ENCODE data around the gene LMTK2. TPM values are rescaled to one million over a fixed set of nuclear protein-coding genes. Genes with fewer than 3 reads are reported as not detected.

Gene LMTK2
- total RNA-seq, 2 experiments from 2014 or later: 30.3 to 31.7 TPM

DNA sequence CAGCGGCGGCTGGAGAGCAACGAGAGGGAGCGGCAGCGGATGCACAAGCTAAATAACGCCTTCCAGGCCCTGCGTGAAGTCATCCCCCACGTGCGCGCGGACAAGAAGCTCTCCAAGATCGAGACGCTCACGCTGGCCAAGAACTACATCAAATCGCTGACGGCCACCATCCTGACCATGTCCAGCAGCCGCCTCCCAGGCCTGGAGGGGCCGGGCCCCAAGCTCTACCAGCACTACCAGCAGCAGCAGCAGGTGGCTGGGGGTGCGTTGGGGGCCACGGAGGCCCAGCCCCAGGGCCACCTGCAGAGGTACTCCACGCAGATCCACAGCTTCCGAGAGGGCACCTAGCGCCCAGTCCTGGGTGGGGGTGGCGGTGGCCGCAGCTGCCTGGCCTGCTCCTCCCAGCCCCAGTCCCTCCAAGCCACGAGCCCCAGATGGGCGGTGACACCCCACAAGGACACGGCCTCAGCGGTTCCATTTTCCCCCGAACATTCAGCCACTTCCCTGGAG lies 105.9 kb downstream of the LMTK2 start:
- Histone ChIP-seq H3K9me3 (ENCODE audit: control insufficient read depth in 1 of 2, insufficient read depth in 1 of 2, low read length in 2 of 2) (no peaks in the 10 kb centered on the region), H3K4me1 (ENCODE audit: insufficient read depth, low read length) (peaks cover 13% of the 10 kb centered on the region), H3K4me3 (ENCODE audit: low read length) (no peak overlapping the region), H3K27ac (ENCODE audit: low read depth in 1 of 2, low read length in 2 of 2) (no peak overlapping the region), H3K36me3 (ENCODE audit: insufficient read depth, low read length) (peaks cover 15% of the 10 kb centered on the region), H3K27me3 (ENCODE audit: control insufficient read depth in 1 of 2, insufficient read depth in 2 of 2, low read length in 2 of 2) (no peaks in the 10 kb centered on the region)
- intact Hi-C loops (cut with DNase I, micrococcal nuclease): loop anchor here in 1 of 2 experiments (5.0 kb wide), 2 partner anchors 40 to 70 kb away; partner anchors contain the start of genes BRI3 and TECPR1
- Mint-ChIP-seq H3K9me3 (no peaks in the 10 kb centered on the region), H3K4me1 (ENCODE audit: low read depth) (peaks cover 10% of the 10 kb centered on the region), H3K4me3 (no peak overlapping the region), H3K36me3 (ENCODE audit: low read depth) (peaks cover 12% of the 10 kb centered on the region), H3K27me3 (no peaks in the 10 kb centered on the region), H3K27ac (no peak overlapping the region)
- no peak for ATAC-seq (ENCODE audit: poor library complexity)
- peak in 1 of 14 experiments; percentile 24 for DNase-seq
- TF ChIP-seq, protein P1, sequence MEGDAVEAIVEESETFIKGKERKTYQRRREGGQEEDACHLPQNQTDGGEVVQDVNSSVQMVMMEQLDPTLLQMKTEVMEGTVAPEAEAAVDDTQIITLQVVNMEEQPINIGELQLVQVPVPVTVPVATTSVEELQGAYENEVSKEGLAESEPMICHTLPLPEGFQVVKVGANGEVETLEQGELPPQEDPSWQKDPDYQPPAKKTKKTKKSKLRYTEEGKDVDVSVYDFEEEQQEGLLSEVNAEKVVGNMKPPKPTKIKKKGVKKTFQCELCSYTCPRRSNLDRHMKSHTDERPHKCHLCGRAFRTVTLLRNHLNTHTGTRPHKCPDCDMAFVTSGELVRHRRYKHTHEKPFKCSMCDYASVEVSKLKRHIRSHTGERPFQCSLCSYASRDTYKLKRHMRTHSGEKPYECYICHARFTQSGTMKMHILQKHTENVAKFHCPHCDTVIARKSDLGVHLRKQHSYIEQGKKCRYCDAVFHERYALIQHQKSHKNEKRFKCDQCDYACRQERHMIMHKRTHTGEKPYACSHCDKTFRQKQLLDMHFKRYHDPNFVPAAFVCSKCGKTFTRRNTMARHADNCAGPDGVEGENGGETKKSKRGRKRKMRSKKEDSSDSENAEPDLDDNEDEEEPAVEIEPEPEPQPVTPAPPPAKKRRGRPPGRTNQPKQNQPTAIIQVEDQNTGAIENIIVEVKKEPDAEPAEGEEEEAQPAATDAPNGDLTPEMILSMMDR (IDR thresholded peaks at IDR 0.05): no peak
- ChIA-PET CTCF (no interaction called here), POLR2A (interaction anchor here (1.1 to 2.7 kb wide), 2 partner anchors 10 to 39 kb away, joined by 3 to 18 read pairs; no protein-coding TSS in a partner anchor)

DNA sequence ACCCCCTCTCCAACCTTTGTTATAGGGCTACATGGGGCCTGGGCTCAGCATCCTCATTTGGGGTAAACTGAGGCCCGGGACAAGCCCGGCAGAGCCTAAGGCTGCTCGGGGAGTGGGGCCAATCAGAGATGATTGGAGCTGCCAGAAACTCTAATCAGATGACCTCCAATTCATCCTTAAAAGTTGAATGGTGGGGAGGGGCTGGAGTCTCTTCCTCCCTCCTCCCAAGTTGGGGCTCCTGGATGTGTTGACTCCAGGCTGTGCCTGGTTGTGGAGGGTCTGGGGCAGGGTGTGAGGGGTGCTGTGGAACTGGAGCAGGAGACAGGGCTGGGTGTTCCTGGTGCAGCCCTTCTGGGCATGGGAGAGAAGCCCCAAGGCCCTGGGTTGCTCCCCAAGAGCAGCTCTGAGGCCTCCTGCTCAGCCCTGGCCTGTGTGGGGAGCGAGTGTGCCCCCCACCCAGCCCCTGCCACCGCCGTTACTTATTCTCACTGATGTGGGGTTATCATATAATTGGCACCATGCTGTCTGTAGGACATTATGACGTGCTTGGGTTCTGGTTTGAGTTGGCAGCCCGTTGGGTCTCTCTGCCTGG lies 106.7 kb downstream of the LMTK2 start:
- no peak for DNase-seq
- Histone ChIP-seq H3K36me3 (ENCODE audit: insufficient read depth, low read length) (peaks cover 23% of the 10 kb centered on the region), H3K9me3 (ENCODE audit: control insufficient read depth in 1 of 2, insufficient read depth in 1 of 2, low read length in 2 of 2) (no peaks in the 10 kb centered on the region), H3K27ac (ENCODE audit: low read depth in 1 of 2, low read length in 2 of 2) (no peak overlapping the region), H3K4me1 (ENCODE audit: insufficient read depth, low read length) (peaks cover 13% of the 10 kb centered on the region), H3K27me3 (ENCODE audit: control insufficient read depth in 1 of 2, insufficient read depth in 2 of 2, low read length in 2 of 2) (no peaks in the 10 kb centered on the region), H3K4me3 (ENCODE audit: low read length) (no peak overlapping the region)
- TF ChIP-seq, protein P1 (IDR thresholded peaks at IDR 0.05): no peak
- intact Hi-C loops (cut with DNase I, micrococcal nuclease): loop anchor here in 1 of 2 experiments (5.0 kb wide), 2 partner anchors 39 to 69 kb away; partner anchors contain the start of genes BRI3 and TECPR1
- no peak for ATAC-seq (ENCODE audit: poor library complexity)
- no peaks in the 10 kb centered on the region for H3K27me3 Mint-ChIP-seq
- H3K36me3 Mint-ChIP-seq (ENCODE audit: low read depth): peaks cover 15% of the 10 kb centered on the region
- H3K27ac Mint-ChIP-seq: no peak overlapping the region
- POLR2A ChIA-PET: interaction anchor here (1.1 kb wide), 1 partner anchor 38 kb away, joined by 3 read pairs; no protein-coding TSS in a partner anchor
- H3K4me3 Mint-ChIP-seq: no peak overlapping the region
- CTCF ChIA-PET: no interaction called here
- H3K4me1 Mint-ChIP-seq (ENCODE audit: low read depth): peaks cover 14% of the 10 kb centered on the region
- H3K9me3 Mint-ChIP-seq: no peaks in the 10 kb centered on the region

DNA sequence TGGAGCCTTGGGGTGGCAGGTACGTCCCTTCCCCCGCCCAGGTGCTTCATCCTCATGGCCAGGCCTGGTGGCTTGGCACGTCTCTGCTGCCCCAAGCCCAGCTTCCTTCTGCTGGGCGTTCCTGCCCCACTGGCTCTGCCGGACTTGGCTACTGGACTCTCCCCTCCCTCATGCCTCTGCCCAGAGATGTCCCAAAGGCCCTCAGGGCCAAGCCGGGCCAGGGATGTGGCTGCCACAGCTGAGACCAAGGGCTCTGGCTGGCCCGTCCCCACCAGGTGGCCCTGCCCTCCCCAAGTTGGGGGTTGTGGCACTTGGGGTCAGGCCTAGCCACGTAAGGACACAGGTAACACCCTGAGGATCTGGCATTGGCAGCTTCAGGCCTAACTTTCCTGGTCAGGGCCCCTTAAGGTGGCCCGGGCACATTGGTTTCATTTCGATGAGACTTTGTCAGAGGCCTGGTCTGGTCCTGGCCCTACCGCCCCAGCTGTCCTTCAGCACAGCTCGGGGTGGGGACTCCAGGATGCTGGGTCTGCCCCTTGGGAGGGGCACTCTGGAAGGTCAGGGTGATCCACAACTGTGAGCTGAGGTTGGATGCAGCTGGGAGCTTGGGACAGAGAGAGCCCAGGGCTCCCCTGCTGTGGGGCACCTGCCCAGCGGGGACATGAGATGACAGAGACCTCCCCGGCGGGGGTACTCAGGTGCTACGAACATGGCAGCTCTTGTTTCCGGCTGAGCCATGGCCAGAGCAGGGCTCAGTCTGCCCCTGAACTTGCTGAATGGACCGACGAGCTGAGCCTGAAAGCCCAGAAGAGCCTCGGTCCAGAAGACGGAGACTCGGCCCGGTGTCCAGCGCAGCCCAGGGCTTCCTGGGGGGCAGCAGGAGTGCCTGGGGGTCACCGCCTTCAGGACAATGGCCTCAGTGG lies 107.5 kb downstream of the LMTK2 start:
- no peak overlapping the region for H3K4me3 Mint-ChIP-seq
- H3K27ac Mint-ChIP-seq: no peak overlapping the region

More for the DNA sequence above, 107.5 kb downstream of the LMTK2 start:
- POLR2A ChIA-PET: interaction anchor here (0.7 kb wide), 1 partner anchor 12 kb away, joined by 3 read pairs; no protein-coding TSS in a partner anchor
- Mint-ChIP-seq H3K4me1 (ENCODE audit: low read depth) (peaks cover 22% of the 10 kb centered on the region), H3K9me3 (no peaks in the 10 kb centered on the region), H3K36me3 (ENCODE audit: low read depth) (peaks cover 23% of the 10 kb centered on the region), H3K27me3 (no peaks in the 10 kb centered on the region)
- Histone ChIP-seq H3K4me3 (ENCODE audit: low read length) (no peak overlapping the region), H3K9me3 (ENCODE audit: control insufficient read depth in 1 of 2, insufficient read depth in 1 of 2, low read length in 2 of 2) (no peaks in the 10 kb centered on the region), H3K27me3 (ENCODE audit: control insufficient read depth in 1 of 2, insufficient read depth in 2 of 2, low read length in 2 of 2) (no peaks in the 10 kb centered on the region), H3K36me3 (ENCODE audit: insufficient read depth, low read length) (peaks cover 23% of the 10 kb centered on the region), H3K27ac (ENCODE audit: low read depth in 1 of 2, low read length in 2 of 2) (peak overlapping the region in 1 of 2 donors; percentile 16), H3K4me1 (ENCODE audit: insufficient read depth, low read length) (peaks cover 13% of the 10 kb centered on the region)
- TF ChIP-seq, protein P1 (IDR thresholded peaks at IDR 0.05): no peak
- ATAC-seq (ENCODE audit: poor library complexity): no peak
- intact Hi-C loops (cut with DNase I, micrococcal nuclease): loop anchor here in 1 of 2 experiments (5.0 kb wide), 2 partner anchors 38 to 68 kb away; partner anchors contain the start of genes BRI3 and TECPR1
- peak in 1 of 14 experiments; percentile 15 for DNase-seq
- CTCF ChIA-PET: no interaction called here

Measured in CD4-positive, alpha-beta T cell (primary cell).